Effector memory CD4-positive, alpha-beta T cell (primary cell): Measurements from ENCODE around the gene TM7SF3.
A peak's percentile ranks its signal among the peaks of the same experiment; 100 is the strongest.

Experiments used
- DNase-seq, 3 donors: peaks; one replicate each; pipeline ENCODE4 v3.0.0-alpha.2; 2020
- H3K27ac ChIP-seq: 2 replicates; pipeline ENCODE4 v1.7.0; 2013; ENCODE audit warnings: mild to moderate bottlenecking, low read length, moderate library complexity; ENCODE audit not compliant: insufficient read depth, poor library complexity, severe bottlenecking
- H3K27me3 ChIP-seq: replicated peaks from 2 replicates; pipeline ENCODE4 v1.7.0; 2013; ENCODE audit warnings: mild to moderate bottlenecking, low read length; ENCODE audit not compliant: insufficient read depth, control insufficient read depth, poor library complexity, severe bottlenecking
- H3K36me3 ChIP-seq: 2 replicates; pipeline ENCODE4 v1.7.0; 2013; ENCODE audit warnings: mild to moderate bottlenecking, low read length, moderate library complexity; ENCODE audit not compliant: control insufficient read depth, insufficient read depth
- H3K4me1 ChIP-seq: 2 replicates; pipeline ENCODE4 v1.7.0; 2013; ENCODE audit warnings: low read length, mild to moderate bottlenecking; ENCODE audit not compliant: control insufficient read depth, insufficient read depth, poor library complexity, severe bottlenecking
- H3K4me3 ChIP-seq: 2 replicates; pipeline ENCODE4 v1.7.0; 2013; ENCODE audit warnings: low read length, low read depth, mild to moderate bottlenecking; ENCODE audit not compliant: insufficient read depth, poor library complexity, severe bottlenecking
- H3K9me3 ChIP-seq: 2 replicates; pipeline ENCODE4 v1.7.0; 2013; ENCODE audit warnings: mild to moderate bottlenecking, low read length, moderate library complexity; ENCODE audit not compliant: control insufficient read depth

Gene TM7SF3

DNA sequence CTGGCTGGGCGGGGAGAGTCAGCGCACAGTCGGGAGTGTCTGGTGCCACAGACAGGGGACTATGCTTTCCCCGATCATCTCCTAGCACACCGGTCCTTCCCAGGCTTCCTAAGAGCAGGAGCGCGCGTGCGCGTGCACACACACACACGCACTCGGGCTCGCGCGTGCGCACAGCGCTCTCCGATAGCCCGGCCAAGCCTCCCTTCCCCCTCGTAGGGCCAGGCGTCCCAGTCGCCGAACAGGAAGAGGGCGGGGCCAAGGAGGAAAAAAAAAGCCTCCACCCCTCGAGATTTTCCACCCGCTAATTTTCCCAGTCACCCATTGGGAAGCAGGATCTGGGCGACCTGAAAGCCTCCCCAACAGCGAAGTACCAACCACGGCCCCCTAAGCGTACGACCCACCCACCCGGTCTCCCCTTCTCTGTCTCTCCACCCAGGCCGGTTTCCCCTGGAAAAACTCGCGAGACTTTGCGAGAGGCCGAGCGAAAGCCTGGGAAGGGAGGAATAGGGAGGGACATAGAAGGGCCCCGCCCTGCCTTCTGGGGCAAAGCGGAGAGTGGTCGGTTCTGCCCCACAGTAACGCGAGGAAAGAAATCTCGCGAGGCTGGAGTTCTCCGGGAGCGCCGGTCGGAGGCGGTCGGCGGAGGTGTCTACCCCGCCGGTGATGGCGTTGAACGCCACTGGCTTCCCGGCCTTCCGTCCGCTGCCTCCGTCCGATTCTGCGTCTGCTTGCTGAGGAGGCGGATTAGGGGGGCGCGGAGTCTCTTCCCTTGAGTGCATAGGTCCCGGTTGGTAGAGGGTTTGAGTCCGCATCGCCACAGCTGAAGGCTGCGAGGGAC lies 76.1 kb downstream of the TM7SF3 start, which contains the start of the genes FGFR1OP2 and INTS13:
FGFR1OP2 (plus strand) TSS at position 608 of the 838 bp plus-strand sequence. CDS start 15,689 bp downstream, outside the sequence.
INTS13 (minus strand) TSS at position 119 of the 838 bp plus-strand sequence. CDS start 1,178 bp downstream, outside the sequence.
- Histone ChIP-seq H3K4me3 (peak within 1 kb of the TSS; percentile 86), H3K4me1 (peaks cover 27% of the 10 kb centered on the region), H3K9me3 (no peaks in the 10 kb centered on the region), H3K27ac (peak within 1 kb of the TSS; percentile 94), H3K36me3 (no peaks in the 10 kb centered on the region), H3K27me3 (no peaks in the 10 kb centered on the region)
- DNase-seq = peak; percentile 92 to 97 (median 93)

DNA sequence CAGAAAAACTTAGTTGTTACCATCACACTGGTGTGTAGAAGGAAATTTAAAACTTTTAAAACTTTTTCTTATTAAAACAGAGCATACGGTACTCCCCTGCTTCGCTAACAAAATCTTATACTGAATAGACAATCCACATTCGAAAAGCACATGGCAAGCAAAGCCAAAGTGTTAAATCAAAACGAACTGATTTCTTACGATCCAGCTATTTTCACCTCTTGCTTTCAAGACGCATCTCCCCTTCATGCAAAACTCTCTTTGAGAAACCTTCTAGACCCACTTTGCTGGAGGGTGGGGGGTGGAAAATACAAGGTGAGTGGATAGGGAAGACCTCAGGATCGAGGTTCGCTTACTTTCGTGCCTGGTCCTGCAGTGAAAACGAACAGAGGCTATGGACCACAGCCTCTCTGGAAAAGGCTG lies 76.7 kb downstream of the TM7SF3 start:
- Histone ChIP-seq H3K4me3 (peak overlapping the region; percentile 86), H3K27me3 (no peaks in the 10 kb centered on the region), H3K27ac (peak overlapping the region; percentile 94), H3K9me3 (no peaks in the 10 kb centered on the region), H3K4me1 (peaks cover 25% of the 10 kb centered on the region), H3K36me3 (no peaks in the 10 kb centered on the region)
- no peak for DNase-seq

DNA sequence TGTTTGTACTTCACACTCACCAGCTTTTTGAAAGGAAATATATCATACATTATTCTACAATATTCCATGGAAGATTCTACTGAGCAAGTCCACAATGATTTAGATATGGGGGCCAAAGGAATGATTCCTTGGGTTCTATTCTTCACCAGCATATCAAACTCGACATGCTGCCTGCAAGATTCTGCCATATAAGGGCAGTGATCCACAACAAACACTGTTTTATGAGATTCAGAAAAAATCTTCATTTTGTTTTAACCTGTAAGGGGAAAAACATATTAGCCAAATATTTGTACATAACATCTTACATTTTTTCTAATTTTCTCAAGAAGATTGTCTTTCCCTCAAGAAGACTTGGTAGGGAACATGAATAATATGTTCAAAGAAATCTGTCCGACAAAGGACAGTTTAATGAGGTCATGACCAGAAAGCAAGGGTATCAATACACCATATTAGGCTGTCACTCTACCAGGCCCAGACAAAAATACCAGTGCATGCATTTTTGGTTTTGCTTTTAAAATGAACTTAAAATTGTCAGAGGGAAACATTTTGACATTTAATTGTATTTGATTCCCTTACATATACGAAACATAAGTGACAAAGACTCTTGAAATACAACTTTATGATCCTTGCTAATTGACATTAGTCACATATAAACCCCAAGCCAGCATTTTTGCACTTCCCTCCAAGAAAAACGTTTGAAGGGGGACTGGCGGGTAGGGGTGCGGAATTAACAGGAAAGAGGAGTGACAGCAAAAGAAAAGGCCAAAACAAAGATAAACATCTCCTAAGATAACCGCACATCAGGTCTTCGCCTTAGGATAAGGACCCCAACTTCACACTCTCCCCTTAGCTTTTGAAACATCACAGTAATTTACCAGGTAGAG lies 77.4 kb downstream of the TM7SF3 start:
- Histone ChIP-seq H3K4me3 (peak overlapping the region; percentile 86), H3K9me3 (no peaks in the 10 kb centered on the region), H3K27ac (peak overlapping the region; percentile 94), H3K4me1 (peaks cover 20% of the 10 kb centered on the region), H3K36me3 (no peaks in the 10 kb centered on the region), H3K27me3 (no peaks in the 10 kb centered on the region)
- DNase-seq = peak in 1 of 3 donors; percentile 5

DNA sequence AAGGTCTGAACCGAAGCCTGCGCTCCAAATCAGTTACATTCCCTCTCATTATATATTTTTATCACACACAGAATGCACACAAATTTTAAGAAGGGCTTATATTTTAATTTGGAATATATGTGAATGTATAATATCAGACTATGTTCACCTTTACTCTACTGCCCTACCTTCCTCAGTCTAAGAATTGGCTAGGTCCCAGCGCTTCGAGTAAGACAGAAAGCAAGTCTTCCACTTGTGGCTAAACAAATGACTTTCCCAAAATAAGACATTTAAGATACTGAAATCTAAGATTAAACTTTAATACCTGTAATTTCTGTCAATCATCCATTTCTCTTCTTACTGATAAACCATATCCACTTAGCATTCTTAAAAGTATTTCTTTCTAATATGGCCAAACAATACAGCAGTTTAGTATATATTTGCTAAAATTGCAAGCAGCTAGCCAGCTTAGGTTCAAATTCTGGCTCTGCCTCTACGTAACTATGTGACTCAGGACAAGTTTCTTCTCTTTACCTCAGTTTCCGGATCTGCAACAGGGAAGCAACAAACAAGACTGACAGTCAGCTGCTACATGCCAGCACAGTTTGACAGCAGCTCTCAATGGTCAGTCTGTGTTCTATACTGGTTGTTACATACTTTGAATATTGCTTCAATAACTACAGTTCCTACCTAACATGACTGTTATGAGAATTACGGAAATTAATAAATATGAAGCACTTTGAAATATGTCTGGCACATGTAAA lies 78.4 kb downstream of the TM7SF3 start:
- H3K4me3 ChIP-seq = peak overlapping the region; percentile 8
- no peaks in the 10 kb centered on the region for H3K36me3 ChIP-seq
- H3K27ac ChIP-seq = peak overlapping the region; percentile 94
- DNase-seq = no peak
- no peaks in the 10 kb centered on the region for H3K9me3 ChIP-seq
- peaks cover 20% of the 10 kb centered on the region for H3K4me1 ChIP-seq
- H3K27me3 ChIP-seq = no peaks in the 10 kb centered on the region

DNA sequence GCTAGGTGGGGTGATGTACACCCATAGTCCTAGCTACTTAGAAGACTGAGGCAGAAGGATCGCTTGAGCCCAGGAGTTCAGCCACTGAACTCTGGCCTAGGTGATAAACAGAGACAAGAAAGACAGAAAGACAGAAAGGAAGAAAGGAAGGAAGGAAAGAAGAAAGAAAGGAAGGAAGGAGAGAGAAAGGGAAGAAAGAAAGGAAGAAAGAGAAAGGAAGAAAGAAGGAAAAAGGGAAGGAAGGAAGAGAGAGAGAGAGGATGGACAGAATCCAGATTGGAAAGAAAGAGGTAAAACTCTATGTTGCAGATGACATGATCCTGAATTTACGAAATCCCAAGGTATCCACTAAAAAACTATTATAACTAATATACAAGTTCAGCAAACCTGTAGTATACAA lies 84.6 kb downstream of the TM7SF3 start:
- peaks cover 23% of the 10 kb centered on the region for H3K36me3 ChIP-seq
- H3K27ac ChIP-seq = no peak overlapping the region
- DNase-seq = no peak

DNA sequence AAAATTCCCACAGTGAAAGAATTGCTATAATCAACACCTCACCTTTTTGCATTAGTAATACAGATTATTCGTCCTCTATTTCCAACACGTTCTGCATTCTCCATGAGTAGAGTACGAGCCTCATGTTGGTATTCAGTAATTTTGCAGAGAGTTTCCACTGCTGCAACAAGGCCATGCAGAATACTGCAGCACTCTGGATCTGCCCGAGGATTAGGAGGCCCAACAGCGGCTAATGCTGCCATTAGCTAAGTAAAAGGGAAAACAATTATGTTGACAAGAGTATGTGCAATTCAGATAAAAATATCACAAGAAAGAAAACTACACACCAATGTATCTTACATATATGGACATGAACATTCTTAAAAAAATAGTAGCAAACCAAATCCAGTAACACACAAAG lies 85.5 kb downstream of the TM7SF3 start:
- Histone ChIP-seq H3K27me3 (no peaks in the 10 kb centered on the region), H3K27ac (no peak overlapping the region), H3K4me3 (no peak overlapping the region), H3K4me1 (no peaks in the 10 kb centered on the region), H3K36me3 (peaks cover 24% of the 10 kb centered on the region), H3K9me3 (no peaks in the 10 kb centered on the region)
- DNase-seq = no peak

More for the DNA sequence above, 84.6 kb downstream of the TM7SF3 start:
- no peaks in the 10 kb centered on the region for H3K27me3 ChIP-seq
- no peak overlapping the region for H3K4me3 ChIP-seq
- no peaks in the 10 kb centered on the region for H3K9me3 ChIP-seq
- no peaks in the 10 kb centered on the region for H3K4me1 ChIP-seq
